ENCODE results near the gene GMPPA. TPM values are rescaled to one million over a fixed set of nuclear protein-coding genes. Genes with fewer than 3 reads are reported as not detected.

Gene GMPPA
- total RNA-seq, 1 donor from 2014 or later, result 57.0 TPM

DNA sequence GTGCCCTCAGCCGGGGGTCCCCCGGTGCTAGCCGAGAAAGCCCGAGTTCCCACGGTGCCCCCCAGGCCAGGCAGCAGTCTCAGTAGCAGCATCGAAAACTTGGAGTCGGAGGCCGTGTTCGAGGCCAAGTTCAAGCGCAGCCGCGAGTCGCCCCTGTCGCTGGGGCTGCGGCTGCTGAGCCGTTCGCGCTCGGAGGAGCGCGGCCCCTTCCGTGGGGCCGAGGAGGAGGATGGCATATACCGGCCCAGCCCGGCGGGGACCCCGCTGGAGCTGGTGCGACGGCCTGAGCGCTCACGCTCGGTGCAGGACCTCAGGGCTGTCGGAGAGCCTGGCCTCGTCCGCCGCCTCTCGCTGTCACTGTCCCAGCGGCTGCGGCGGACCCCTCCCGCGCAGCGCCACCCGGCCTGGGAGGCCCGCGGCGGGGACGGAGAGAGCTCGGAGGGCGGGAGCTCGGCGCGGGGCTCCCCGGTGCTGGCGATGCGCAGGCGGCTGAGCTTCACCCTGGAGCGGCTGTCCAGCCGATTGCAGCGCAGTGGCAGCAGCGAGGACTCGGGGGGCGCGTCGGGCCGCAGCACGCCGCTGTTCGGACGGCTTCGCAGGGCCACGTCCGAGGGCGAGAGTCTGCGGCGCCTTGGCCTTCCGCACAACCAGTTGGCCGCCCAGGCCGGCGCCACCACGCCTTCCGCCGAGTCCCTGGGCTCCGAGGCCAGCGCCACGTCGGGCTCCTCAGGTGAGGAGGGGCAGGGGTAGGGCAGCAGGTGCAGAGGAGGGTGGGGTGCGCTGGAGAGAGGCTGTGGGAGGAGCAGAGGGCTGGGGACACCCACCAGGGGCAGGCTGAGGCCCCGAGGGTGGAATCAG is 14.1 kb upstream of the GMPPA start:
- DNase-seq (ENCODE audit: low read depth), result no peak

DNA sequence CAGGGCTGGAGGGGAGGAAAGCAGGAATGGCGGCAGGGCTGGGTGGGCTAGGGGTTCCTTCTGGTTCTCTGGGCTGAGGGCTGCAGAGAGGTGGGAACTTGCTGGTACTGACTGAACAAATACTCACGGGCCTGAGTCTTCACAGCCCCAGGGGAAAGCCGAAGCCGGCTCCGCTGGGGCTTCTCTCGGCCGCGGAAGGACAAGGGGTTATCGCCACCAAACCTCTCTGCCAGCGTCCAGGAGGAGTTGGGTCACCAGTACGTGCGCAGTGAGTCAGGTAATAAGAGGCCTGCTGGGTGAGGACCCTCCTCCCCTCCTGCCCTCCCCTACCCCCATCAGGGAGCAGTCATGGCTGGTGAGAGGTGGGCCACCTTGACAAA is 13.5 kb upstream of the GMPPA start:
- no peak for DNase-seq (ENCODE audit: low read depth)

- DNase-seq (ENCODE audit: low read depth), result no peak
These were observed 12.2 kb upstream of the GMPPA start for GRCh38 chr2:219486380-219486959.

DNA sequence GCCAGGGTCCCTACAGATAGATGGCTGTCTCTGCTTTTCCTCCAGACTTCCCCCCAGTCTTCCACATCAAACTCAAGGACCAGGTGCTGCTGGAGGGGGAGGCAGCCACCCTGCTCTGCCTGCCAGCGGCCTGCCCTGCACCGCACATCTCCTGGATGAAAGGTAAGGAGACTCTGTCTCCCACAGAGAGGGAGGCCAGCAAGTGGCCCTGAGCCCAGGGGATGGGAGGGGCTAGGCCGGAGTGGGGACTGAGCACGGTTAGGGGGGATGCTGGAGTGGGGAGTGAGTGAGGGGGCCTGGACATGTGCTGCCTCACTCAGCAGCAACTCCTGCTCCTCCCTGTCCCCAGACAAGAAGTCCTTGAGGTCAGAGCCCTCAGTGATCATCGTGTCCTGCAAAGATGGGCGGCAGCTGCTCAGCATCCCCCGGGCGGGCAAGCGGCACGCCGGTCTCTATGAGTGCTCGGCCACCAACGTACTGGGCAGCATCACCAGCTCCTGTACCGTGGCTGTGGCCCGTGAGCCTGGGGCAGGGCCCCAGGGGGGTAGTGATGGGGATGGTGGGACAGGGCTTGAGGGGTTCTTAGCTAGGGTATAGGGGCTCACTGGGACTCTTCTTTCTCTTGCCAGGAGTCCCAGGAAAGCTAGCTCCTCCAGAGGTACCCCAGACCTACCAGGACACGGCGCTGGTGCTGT is 10.4 kb upstream of the GMPPA start:
- no peak for DNase-seq (ENCODE audit: low read depth)

- no peak for DNase-seq (ENCODE audit: low read depth)
These were observed 9.9 kb upstream of the GMPPA start for GRCh38 chr2:219488844-219489194.

GRCh38 chr2:219489315-219489714 is 9.4 kb upstream of the GMPPA start:
- no peak for DNase-seq (ENCODE audit: low read depth)

GRCh38 chr2:219490186-219490585 is 8.5 kb upstream of the GMPPA start:
- no peak for DNase-seq (ENCODE audit: low read depth)

DNA sequence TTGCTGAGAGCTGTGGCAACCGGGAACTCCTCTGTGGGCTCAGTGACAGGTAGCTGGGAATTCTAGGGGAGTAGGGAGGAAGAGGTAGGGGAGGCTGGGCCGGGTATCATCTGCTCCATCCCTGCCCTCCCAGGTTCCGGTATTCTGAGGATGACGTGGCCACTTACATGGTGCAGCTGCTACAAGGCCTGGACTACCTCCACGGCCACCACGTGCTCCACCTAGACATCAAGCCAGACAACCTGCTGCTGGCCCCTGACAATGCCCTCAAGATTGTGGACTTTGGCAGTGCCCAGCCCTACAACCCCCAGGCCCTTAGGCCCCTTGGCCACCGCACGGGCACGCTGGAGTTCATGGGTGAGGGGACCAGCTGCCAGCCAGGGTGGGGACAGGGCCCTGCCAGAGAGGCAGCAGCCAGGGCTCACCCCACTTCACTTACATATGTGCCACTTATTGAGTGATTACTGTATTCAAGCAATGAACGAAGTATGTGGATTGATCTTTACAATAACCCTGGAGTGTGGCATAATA is 8.0 kb upstream of the GMPPA start:
- DNase-seq (ENCODE audit: low read depth), result no peak

DNA sequence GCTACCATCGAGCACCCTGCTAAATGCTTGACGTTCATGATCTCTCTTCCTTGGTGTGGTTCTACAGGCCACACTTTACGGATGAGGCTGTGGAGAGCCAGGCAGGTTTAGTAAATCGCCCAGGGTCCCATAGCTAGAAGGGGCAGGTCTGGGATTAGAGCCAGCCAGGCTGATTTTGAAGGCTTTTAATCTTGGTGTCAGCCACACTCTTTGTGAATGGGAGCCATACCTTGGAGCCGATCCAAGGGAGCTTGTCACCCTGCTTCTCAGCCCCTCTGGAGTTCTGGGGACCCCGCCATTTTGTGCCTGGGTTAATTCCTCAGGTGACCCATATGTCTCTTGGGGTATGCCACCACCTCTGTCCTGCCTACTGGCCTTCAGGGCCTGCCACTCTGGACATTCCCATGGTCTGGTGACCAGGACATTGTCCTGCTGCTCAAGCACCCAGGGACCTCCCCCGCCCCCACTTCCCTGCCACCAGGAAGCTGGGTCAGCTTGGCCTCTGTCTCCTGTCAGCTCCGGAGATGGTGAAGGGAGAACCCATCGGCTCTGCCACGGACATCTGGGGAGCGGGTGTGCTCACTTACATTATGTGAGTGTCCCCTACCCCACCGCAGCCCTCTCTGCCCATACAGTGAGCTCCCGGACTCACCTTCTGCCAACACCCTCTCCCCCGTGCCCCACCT is 7.3 kb upstream of the GMPPA start:
- no peak for DNase-seq (ENCODE audit: low read depth)

DNA sequence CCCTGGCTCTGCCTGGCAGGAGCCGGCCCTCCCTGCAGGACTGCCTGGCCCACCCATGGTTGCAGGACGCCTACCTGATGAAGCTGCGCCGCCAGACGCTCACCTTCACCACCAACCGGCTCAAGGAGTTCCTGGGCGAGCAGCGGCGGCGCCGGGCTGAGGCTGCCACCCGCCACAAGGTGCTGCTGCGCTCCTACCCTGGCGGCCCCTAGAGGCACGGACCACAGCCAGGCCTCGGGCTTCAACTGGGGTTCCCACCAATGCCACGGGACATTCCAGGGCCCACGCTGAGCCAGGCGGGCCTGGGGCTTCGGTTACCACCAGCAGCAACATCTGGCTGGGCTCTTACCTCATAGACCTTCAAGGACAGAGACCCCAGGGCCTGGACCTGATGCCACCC is 6.1 kb upstream of the GMPPA start:
- DNase-seq (ENCODE audit: low read depth), result no peak

DNA sequence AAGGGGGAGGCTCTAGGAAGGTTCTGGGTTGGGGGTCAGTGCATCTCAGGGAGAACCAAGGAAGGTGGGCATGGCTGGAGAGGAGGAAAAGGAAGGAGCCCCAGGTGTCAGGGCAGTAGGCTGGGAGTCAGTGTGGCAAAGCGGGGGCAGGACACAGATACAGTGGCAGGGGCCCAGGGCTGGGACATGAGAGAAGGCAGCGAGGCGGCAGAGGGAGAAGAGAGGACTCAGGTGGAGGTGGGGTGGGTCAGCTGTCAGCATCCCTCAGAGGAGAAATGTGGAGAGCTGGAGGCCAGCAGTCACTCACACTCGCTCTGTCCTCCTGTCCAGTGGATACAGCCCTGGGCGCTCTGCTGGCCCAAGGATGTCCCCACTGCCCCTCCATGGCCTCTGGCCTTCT is 5.6 kb upstream of the GMPPA start:
- no peak for DNase-seq (ENCODE audit: low read depth)

DNA sequence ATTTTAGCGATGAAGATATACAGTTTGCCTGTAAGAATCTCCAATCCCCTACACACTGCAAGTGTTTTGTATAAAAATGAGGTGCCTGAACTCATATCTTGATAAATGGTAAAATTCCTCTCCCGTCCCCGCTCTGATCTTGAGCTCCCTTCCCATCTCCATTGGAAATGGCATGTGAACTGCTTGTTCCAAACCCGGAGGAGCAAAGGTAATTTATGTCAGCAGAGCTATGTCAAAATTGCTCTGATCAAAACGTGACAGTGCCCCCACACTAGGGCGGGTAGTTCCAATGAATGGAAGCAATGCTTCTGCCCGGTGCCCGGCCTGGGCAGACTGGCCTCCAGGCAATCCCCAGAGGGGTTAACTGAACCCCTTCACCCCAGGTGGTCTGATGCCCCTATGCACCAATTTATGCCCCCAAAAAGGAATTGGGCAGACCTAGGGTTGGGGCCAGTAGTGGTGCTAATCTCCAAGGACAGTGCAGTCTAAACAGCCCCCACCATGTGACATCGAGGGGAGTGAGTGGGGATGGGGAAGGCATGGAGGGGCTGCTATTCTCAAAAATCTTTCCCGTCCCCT is 3.6 kb upstream of the GMPPA start:
- no peak for DNase-seq (ENCODE audit: low read depth)

GRCh38 chr2:219495531-219496122 is 3.1 kb upstream of the GMPPA start:
- peak; percentile 70 for DNase-seq (ENCODE audit: low read depth)

- no peak for DNase-seq (ENCODE audit: low read depth)
These were observed 2.4 kb upstream of the GMPPA start for GRCh38 chr2:219496247-219496824.

GRCh38 chr2:219496825-219497494 is 1.7 kb upstream of the GMPPA start:
- DNase-seq (ENCODE audit: low read depth), result no peak

GRCh38 chr2:219497495-219498279 is 1.0 kb upstream of the GMPPA start:
- DNase-seq (ENCODE audit: low read depth), result peak; percentile 86

DNA sequence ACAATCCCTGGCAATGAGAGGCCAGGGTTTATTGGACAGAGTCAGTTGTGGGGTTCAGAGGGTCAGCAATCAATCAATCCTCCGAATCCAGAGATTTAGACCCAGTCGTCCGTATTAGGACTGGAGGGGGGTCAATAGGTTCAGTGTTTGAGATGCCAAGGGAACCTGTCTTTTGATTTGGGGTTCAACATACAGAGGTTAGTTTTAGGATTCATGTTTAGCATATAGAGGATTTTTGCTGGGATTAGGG is 292 bp downstream of the GMPPA start:
- no peak for DNase-seq (ENCODE audit: low read depth)

DNA sequence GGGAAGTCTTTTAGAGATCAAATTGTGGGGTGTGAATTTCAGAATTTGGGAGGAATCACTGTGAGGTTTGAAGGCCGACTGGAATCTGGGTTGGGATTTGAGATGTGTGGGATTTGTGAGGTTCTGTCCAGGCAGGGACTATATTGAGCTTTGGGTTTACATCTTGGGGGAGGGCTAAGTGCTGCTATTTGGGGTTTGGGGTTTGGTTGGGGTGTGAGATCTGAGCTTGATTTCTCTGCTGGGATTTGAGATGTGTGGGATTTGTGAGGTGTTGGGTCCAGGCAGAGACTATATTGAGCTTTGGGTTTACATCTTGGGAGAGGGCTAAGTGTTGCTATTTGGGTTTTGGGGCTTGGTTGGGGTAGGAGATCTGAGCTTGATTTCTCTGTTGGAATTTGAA is 864 bp downstream of the GMPPA start:
- no peak for DNase-seq (ENCODE audit: low read depth)

DNA sequence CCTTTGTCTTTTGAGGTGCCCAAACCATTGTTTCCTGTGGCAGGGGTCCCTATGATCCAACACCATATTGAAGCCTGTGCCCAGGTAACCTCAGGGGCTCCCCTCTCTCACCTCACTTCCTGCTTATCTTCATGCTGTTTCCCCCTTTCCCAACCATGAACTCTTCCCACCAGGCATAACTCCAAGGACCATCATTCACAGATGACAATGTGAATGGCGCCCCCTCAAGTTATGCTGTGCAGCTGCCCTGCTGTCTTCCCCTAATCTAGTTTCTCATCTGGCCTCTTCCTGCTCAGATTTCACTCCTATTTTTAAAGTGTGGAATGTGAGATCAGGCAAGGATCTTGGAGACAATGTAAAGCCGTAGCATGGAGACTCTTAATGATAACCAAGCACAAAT is 1.4 kb downstream of the GMPPA start:
- DNase-seq (ENCODE audit: low read depth), result peak; percentile 70

DNA sequence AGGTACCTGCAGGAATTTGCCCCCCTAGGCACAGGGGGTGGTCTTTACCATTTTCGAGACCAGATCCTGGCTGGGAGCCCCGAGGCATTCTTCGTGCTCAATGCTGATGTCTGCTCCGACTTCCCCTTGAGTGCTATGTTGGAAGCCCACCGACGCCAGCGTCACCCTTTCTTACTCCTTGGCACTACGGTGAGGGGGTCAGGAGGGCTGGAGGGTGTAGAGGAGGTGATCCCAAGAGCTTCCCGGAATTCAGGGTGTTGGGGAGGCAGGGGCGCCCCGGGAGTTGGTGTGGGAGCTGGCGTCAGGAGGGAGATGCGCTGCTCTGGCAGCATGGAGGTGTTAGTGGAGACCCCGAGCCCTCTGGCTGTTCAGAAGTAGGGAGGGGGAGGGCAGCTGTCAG is 3.2 kb downstream of the GMPPA start:
- DNase-seq (ENCODE audit: low read depth), result no peak
